Measurements from ENCODE around the gene CPVL. TPM values are rescaled to one million over a fixed set of nuclear protein-coding genes. Genes with fewer than 3 reads are reported as not detected.

CPVL gene
- total RNA-seq, 2 donors from 2014 or later = 32.4 to 53.3 TPM

- Histone ChIP-seq H3K27me3 (ENCODE audit: control insufficient read depth, insufficient read depth, low read length, poor library complexity, severe bottlenecking) (no peaks in the 10 kb centered on the region), H3K4me3 (ENCODE audit: low read length) (peak overlapping the region; percentile 63), H3K9ac (ENCODE audit: extremely low read depth, low read length, poor library complexity, severe bottlenecking) (no peak overlapping the region), H3K36me3 (ENCODE audit: control insufficient read depth, insufficient read depth, low read length) (no peaks in the 10 kb centered on the region), H3K27ac (ENCODE audit: low read depth, low read length) (no peak overlapping the region), H3K4me1 (ENCODE audit: control insufficient read depth, insufficient read depth, low read length) (peaks cover 14% of the 10 kb centered on the region), H3K9me3 (ENCODE audit: control insufficient read depth, low read length) (peaks cover 7% of the 10 kb centered on the region)
- 80 to 86% methylated on average over 2 to 4 of the region's 4 CpGs for WGBS, 2 experiments (ENCODE audit: insufficient coverage in 1 of 2, insufficient read length in 1 of 2)
- DNase-seq = peak; percentile 54
- peaks cover 6% of the 10 kb centered on the region for H3K9me3 Mint-ChIP-seq
- peak overlapping the region; percentile 81 for H3K27ac Mint-ChIP-seq
- H3K27me3 Mint-ChIP-seq (ENCODE audit: insufficient read depth) = no peaks in the 10 kb centered on the region
- peaks cover 76% of the 10 kb centered on the region for H3K4me1 Mint-ChIP-seq
- H3K4me3 Mint-ChIP-seq = no peak overlapping the region
- H3K36me3 Mint-ChIP-seq (ENCODE audit: low read depth) = no peaks in the 10 kb centered on the region
- TF ChIP-seq CTCF (conservative IDR thresholded peaks at IDR 0.05) = no peak
Measured at GRCh38 chr7:29042824-29043231, 103.5 kb downstream of the CPVL start.

GRCh38 chr7:29041991-29042390 is 104.3 kb downstream of the CPVL start:
- Histone ChIP-seq H3K36me3 (ENCODE audit: control insufficient read depth, insufficient read depth, low read length) (no peaks in the 10 kb centered on the region), H3K4me3 (ENCODE audit: low read length) (no peak overlapping the region), H3K27ac (ENCODE audit: low read depth, low read length) (no peak overlapping the region), H3K9ac (ENCODE audit: extremely low read depth, low read length, poor library complexity, severe bottlenecking) (no peak overlapping the region), H3K27me3 (ENCODE audit: control insufficient read depth, insufficient read depth, low read length, poor library complexity, severe bottlenecking) (no peaks in the 10 kb centered on the region), H3K4me1 (ENCODE audit: control insufficient read depth, insufficient read depth, low read length) (peaks cover 14% of the 10 kb centered on the region), H3K9me3 (ENCODE audit: control insufficient read depth, low read length) (peaks cover 3% of the 10 kb centered on the region)
- Mint-ChIP-seq H3K4me1 (peaks cover 70% of the 10 kb centered on the region), H3K4me3 (no peak overlapping the region), H3K27me3 (ENCODE audit: insufficient read depth) (no peaks in the 10 kb centered on the region), H3K27ac (no peak overlapping the region), H3K9me3 (peaks cover under 1% of the 10 kb centered on the region), H3K36me3 (ENCODE audit: low read depth) (no peaks in the 10 kb centered on the region)
- 89 to 96% methylated on average over 4 of the region's 4 CpGs for WGBS, 2 experiments (ENCODE audit: insufficient coverage in 1 of 2, insufficient read length in 1 of 2)
- DNase-seq = no peak
- TF ChIP-seq CTCF (conservative IDR thresholded peaks at IDR 0.05) = no peak

GRCh38 chr7:29040579-29040925 is 105.8 kb downstream of the CPVL start:
- H3K27ac ChIP-seq (ENCODE audit: low read depth, low read length) = no peak overlapping the region
- WGBS, 2 experiments (ENCODE audit: insufficient coverage in 1 of 2, insufficient read length in 1 of 2) = 95% methylated on average over 2 of the region's 2 CpGs; no CpG with 5 or more reads in 1 of the 2 experiments
- no peak for DNase-seq
- Mint-ChIP-seq H3K4me3 (no peak overlapping the region), H3K4me1 (peaks cover 63% of the 10 kb centered on the region), H3K9me3 (no peaks in the 10 kb centered on the region), H3K27ac (no peak overlapping the region), H3K27me3 (ENCODE audit: insufficient read depth) (no peaks in the 10 kb centered on the region), H3K36me3 (ENCODE audit: low read depth) (no peaks in the 10 kb centered on the region)
- peaks cover 17% of the 10 kb centered on the region for H3K4me1 ChIP-seq (ENCODE audit: control insufficient read depth, insufficient read depth, low read length)
- no peaks in the 10 kb centered on the region for H3K9me3 ChIP-seq (ENCODE audit: control insufficient read depth, low read length)
- H3K9ac ChIP-seq (ENCODE audit: extremely low read depth, low read length, poor library complexity, severe bottlenecking) = no peak overlapping the region
- TF ChIP-seq CTCF (conservative IDR thresholded peaks at IDR 0.05) = no peak
- H3K27me3 ChIP-seq (ENCODE audit: control insufficient read depth, insufficient read depth, low read length, poor library complexity, severe bottlenecking) = no peaks in the 10 kb centered on the region
- H3K4me3 ChIP-seq (ENCODE audit: low read length) = no peak overlapping the region
- H3K36me3 ChIP-seq (ENCODE audit: control insufficient read depth, insufficient read depth, low read length) = no peaks in the 10 kb centered on the region
